Neural progenitor cell (in vitro differentiated cells): Measurements from ENCODE around the gene SCGB2B2. TPM values are rescaled to one million over a fixed set of nuclear protein-coding genes. Genes with fewer than 3 reads are reported as not detected.

Source experiments
- DNase-seq: peaks from one replicate; pipeline ENCODE4 v3.0.0-alpha.2; 2016; ENCODE audit warnings: low spot score
- H2AFZ ChIP-seq: fragments of 200-600 bp; sonication (generic); replicated peaks from 2 replicates; pipeline ENCODE4 v1.6.1; 2016; ENCODE audit warnings: antibody characterized with exemption
- H3F3A ChIP-seq: fragments of 200-600 bp; sonication (generic); 2 replicates; pipeline ENCODE4 v1.6.1; 2016; ENCODE audit warnings: antibody characterized with exemption, low read depth
- H3K27ac ChIP-seq: fragments of 200-600 bp; sonication (generic); 2 replicates; pipeline ENCODE4 v1.5.1; 2016; ENCODE audit warnings: mild to moderate bottlenecking
- H3K27me3 ChIP-seq: fragments of 200-600 bp; sonication (generic); 2 replicates; pipeline ENCODE4 v1.6.1; 2016; ENCODE audit warnings: mild to moderate bottlenecking, moderate library complexity
- H3K36me3 ChIP-seq: fragments of 200-600 bp; sonication (generic); 2 replicates; pipeline ENCODE4 v1.5.1; 2016
- H3K4me1 ChIP-seq: fragments of 200-600 bp; sonication (generic); 2 replicates; pipeline ENCODE4 v1.6.1; 2016; ENCODE audit warnings: mixed run types
- H3K4me2 ChIP-seq: fragments of 200-600 bp; sonication (generic); 2 replicates; pipeline ENCODE4 v1.6.1; 2016
- H3K4me3 ChIP-seq: fragments of 200-600 bp; sonication (generic); 2 replicates; pipeline ENCODE4 v1.5.1; 2016
- H3K79me2 ChIP-seq: fragments of 200-600 bp; sonication (generic); 2 replicates; pipeline ENCODE4 v1.6.1; 2016; ENCODE audit warnings: low read depth
- H3K9ac ChIP-seq: fragments of 200-600 bp; sonication (generic); 2 replicates; pipeline ENCODE4 v1.6.1; 2016
- H3K9me3 ChIP-seq: fragments of 200-600 bp; sonication (generic); 2 replicates; pipeline ENCODE4 v1.5.1; 2016; ENCODE audit warnings: low read depth
- H4K20me1 ChIP-seq: fragments of 200-600 bp; sonication (generic); 2 replicates; pipeline ENCODE4 v1.6.1; 2016; ENCODE audit warnings: low read depth
- H3K27ac Mint-ChIP-seq: 3 replicates; pipeline ENCODE4 v1.8.0; 2021; ENCODE audit warnings: mixed read lengths
- H3K27me3 Mint-ChIP-seq: 2 replicates; pipeline ENCODE4 v1.8.0; 2022; ENCODE audit warnings: low read depth, mild to moderate bottlenecking, inconsistent platforms, moderate library complexity, mixed read lengths; ENCODE audit not compliant: insufficient read depth
- H3K36me3 Mint-ChIP-seq: 3 replicates; pipeline ENCODE4 v1.8.0; 2021; ENCODE audit warnings: mixed read lengths
- H3K4me1 Mint-ChIP-seq: 3 replicates; pipeline ENCODE4 v1.8.0; 2021; ENCODE audit warnings: mixed read lengths
- H3K4me3 Mint-ChIP-seq: 3 replicates; pipeline ENCODE4 v1.8.0; 2021; ENCODE audit warnings: mild to moderate bottlenecking, moderate library complexity, mixed read lengths
- H3K9me3 Mint-ChIP-seq: 3 replicates; pipeline ENCODE4 v1.8.0; 2020; ENCODE audit warnings: mixed read lengths
- CTCF ChIP-seq: fragments of 200-600 bp; sonication (generic); IDR thresholded peaks from 2 replicates; pipeline ENCODE4 v1.5.1; 2017; ENCODE audit warnings: antibody characterized with exemption, mild to moderate bottlenecking
- EZH2 ChIP-seq: fragments of 200-600 bp; sonication (generic); IDR thresholded peaks from 2 replicates; pipeline ENCODE4 v1.6.1; 2017; ENCODE audit warnings: antibody characterized with exemption, mild to moderate bottlenecking, moderate library complexity
- EZH2phosphoT487 ChIP-seq: fragments of 200-600 bp; sonication (generic); IDR thresholded peaks from 2 replicates; pipeline ENCODE4 v1.6.1; 2017; ENCODE audit warnings: antibody characterized with exemption
- total RNA-seq: library from RNA; depleted of rRNA; stranded (reverse); fragments of >200 nt; gene quantifications from 2 replicates; pipeline ENCODE4 v1.2.3, GENCODE V29; 2015; ENCODE audit warnings: low replicate concordance

SCGB2B2 gene
- total RNA-seq, 1 donor from 2014 or later = not detected

DNA sequence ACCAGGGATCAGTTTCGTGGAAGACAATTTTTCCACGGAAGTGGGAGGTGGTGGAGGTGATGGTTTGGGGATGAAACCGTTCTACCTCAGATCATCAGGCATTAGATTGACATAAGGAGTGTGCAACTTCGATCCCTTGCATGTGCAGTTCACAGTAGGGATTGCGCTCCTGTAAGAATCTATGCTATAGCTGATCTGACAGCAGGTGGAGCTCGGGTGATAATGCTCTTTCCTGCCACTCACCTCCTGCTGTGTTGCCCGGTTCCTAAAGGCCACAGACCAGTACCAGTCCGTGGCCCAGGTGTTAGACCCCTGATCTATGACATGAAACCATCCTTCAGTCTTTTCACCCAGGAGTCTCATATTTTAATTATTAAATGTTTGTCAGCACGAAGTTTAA is 4.5 kb upstream of the SCGB2B2 start:
- DNase-seq = no peak
- Histone ChIP-seq H3K4me1 (peaks cover 6% of the 10 kb centered on the region), H4K20me1 (no peaks in the 10 kb centered on the region), H3K27me3 (no peaks in the 10 kb centered on the region), H3K9me3 (peaks cover 11% of the 10 kb centered on the region), H3K36me3 (peaks cover 49% of the 10 kb centered on the region), H2AFZ (no peak overlapping the region), H3K9ac (no peak overlapping the region), H3K4me3 (no peak overlapping the region), H3K79me2 (peaks cover 10% of the 10 kb centered on the region), H3K27ac (no peak overlapping the region), H3F3A (peaks cover 8% of the 10 kb centered on the region), H3K4me2 (no peak overlapping the region)
- Mint-ChIP-seq H3K4me3 (no peak overlapping the region), H3K27me3 (no peaks in the 10 kb centered on the region), H3K4me1 (peaks cover 10% of the 10 kb centered on the region), H3K27ac (no peak overlapping the region), H3K9me3 (peaks cover 76% of the 10 kb centered on the region), H3K36me3 (peaks cover 78% of the 10 kb centered on the region)
- TF ChIP-seq EZH2 = no peak
- no peak for TF ChIP-seq CTCF
- TF ChIP-seq EZH2phosphoT487 = no peak

GRCh38 chr19:34678421-34678820 is 1.5 kb upstream of the SCGB2B2 start:
- Histone ChIP-seq H3K4me2 (peak overlapping the region; percentile 70), H3K4me3 (peak overlapping the region; percentile 59), H3F3A (peaks cover 10% of the 10 kb centered on the region), H3K36me3 (peaks cover 32% of the 10 kb centered on the region), H3K79me2 (peaks cover 10% of the 10 kb centered on the region), H3K27ac (no peak overlapping the region), H2AFZ (no peak overlapping the region), H3K4me1 (peaks cover 6% of the 10 kb centered on the region), H3K9me3 (no peaks in the 10 kb centered on the region), H3K27me3 (peaks cover 15% of the 10 kb centered on the region), H4K20me1 (no peaks in the 10 kb centered on the region), H3K9ac (peak overlapping the region; percentile 84)
- H3K27me3 Mint-ChIP-seq = peaks cover 2% of the 10 kb centered on the region
- no peak overlapping the region for H3K27ac Mint-ChIP-seq
- TF ChIP-seq EZH2phosphoT487 (no peak), CTCF (no peak), EZH2 (no peak)
- H3K4me3 Mint-ChIP-seq = peak overlapping the region; percentile 90
- peaks cover 13% of the 10 kb centered on the region for H3K4me1 Mint-ChIP-seq
- DNase-seq = no peak
- peaks cover 53% of the 10 kb centered on the region for H3K9me3 Mint-ChIP-seq
- H3K36me3 Mint-ChIP-seq = peaks cover 50% of the 10 kb centered on the region

DNA sequence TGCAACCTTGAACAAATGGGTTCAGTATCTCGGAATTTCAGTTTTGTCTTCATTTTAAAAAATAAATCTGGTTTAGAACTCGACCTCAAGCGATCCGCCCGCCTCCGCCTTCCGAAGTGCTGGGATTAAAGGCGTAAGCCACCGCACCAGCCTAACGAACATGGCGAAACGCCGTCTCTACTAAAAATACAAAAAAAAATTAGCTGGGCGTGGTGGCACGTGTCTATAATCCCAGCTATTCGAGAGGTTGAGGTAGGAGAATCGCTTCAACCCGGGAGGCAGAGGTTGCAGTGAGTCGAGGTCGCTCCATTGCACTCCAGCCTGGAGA is 1.1 kb upstream of the SCGB2B2 start:
- Mint-ChIP-seq H3K27ac (no peak overlapping the region), H3K36me3 (peaks cover 48% of the 10 kb centered on the region), H3K9me3 (peaks cover 51% of the 10 kb centered on the region), H3K4me3 (peak overlapping the region; percentile 90), H3K27me3 (peaks cover 2% of the 10 kb centered on the region), H3K4me1 (peaks cover 13% of the 10 kb centered on the region)
- Histone ChIP-seq H3K4me1 (peaks cover 6% of the 10 kb centered on the region), H3K9me3 (no peaks in the 10 kb centered on the region), H3K4me3 (peak overlapping the region; percentile 59), H3F3A (peaks cover 10% of the 10 kb centered on the region), H2AFZ (peak overlapping the region; percentile 98), H3K4me2 (peak overlapping the region; percentile 70), H3K27ac (no peak overlapping the region), H4K20me1 (no peaks in the 10 kb centered on the region), H3K36me3 (peaks cover 29% of the 10 kb centered on the region), H3K9ac (peak overlapping the region; percentile 84), H3K79me2 (peaks cover 10% of the 10 kb centered on the region), H3K27me3 (peaks cover 18% of the 10 kb centered on the region)
- TF ChIP-seq EZH2 = no peak
- TF ChIP-seq CTCF = no peak
- TF ChIP-seq EZH2phosphoT487 = no peak
- no peak for DNase-seq
